Stimulated activated CD8-positive, alpha-beta memory T cell treated with anti-CD3 and anti-CD28 coated beads, Interleukin-15, amount 100 ng/mL, for 48 hours (primary cell): ENCODE measurements around the gene CYP26B1.

Source experiments
- DNase-seq, 2 donors: peaks; one replicate each; pipeline ENCODE4 v3.0.0-alpha.2; 2020; ENCODE audit warnings: low read depth in 2 of 2

The CYP26B1 gene

GRCh38 chr2:72147303-72147971 lies at the start of gene CYP26B1:
TSS of gene CYP26B1 (minus strand) at chr2:72147862. CDS start at chr2:72147834, 28 bp downstream.
- DNase-seq: no peak

- no peak for DNase-seq
These were observed 46.1 kb upstream of the CYP26B1 start for GRCh38 chr2:72193723-72194122.

GRCh38 chr2:72191441-72191840 lies 43.8 kb upstream of the CYP26B1 start:
- no peak for DNase-seq

- DNase-seq: no peak
These were observed 37.5 kb upstream of the CYP26B1 start for GRCh38 chr2:72185206-72185605.

- no peak for DNase-seq
These were observed 35.8 kb upstream of the CYP26B1 start for GRCh38 chr2:72183466-72183865.

GRCh38 chr2:72183016-72183415 lies 35.4 kb upstream of the CYP26B1 start:
- DNase-seq: no peak

GRCh38 chr2:72182547-72182946 lies 34.9 kb upstream of the CYP26B1 start:
- DNase-seq: no peak

- no peak for DNase-seq
These were observed 34.0 kb upstream of the CYP26B1 start for GRCh38 chr2:72181616-72182015.

- no peak for DNase-seq
These were observed 32.7 kb upstream of the CYP26B1 start for GRCh38 chr2:72180351-72180750.

GRCh38 chr2:72178551-72178950 lies 30.9 kb upstream of the CYP26B1 start:
- DNase-seq: no peak

- DNase-seq: no peak
These were observed 28.6 kb upstream of the CYP26B1 start for GRCh38 chr2:72176281-72176680.

GRCh38 chr2:72175636-72176035 lies 28.0 kb upstream of the CYP26B1 start:
- no peak for DNase-seq

GRCh38 chr2:72173640-72174321 lies 26.1 kb upstream of the CYP26B1 start:
- DNase-seq: no peak

GRCh38 chr2:72172478-72172877 lies 24.8 kb upstream of the CYP26B1 start:
- DNase-seq: no peak

GRCh38 chr2:72166279-72166678 lies 18.6 kb upstream of the CYP26B1 start:
- DNase-seq: no peak

GRCh38 chr2:72165792-72166191 lies 18.1 kb upstream of the CYP26B1 start:
- DNase-seq: no peak

- no peak for DNase-seq
These were observed 14.9 kb upstream of the CYP26B1 start for GRCh38 chr2:72162574-72162973.

GRCh38 chr2:72159211-72159993 lies 11.7 kb upstream of the CYP26B1 start:
- DNase-seq: no peak

GRCh38 chr2:72157871-72158771 lies 10.5 kb upstream of the CYP26B1 start:
- no peak for DNase-seq

- no peak for DNase-seq
These were observed 9.2 kb upstream of the CYP26B1 start for GRCh38 chr2:72156872-72157271.

- no peak for DNase-seq
These were observed 8.1 kb upstream of the CYP26B1 start for GRCh38 chr2:72155737-72156136.

GRCh38 chr2:72155151-72155550 lies 7.5 kb upstream of the CYP26B1 start:
- DNase-seq: no peak
